IMR-90 (cell line): ENCODE measurements around the gene CDH16.

Source experiments
- RFX5 ChIP-seq: IDR thresholded peaks from 2 replicates; pipeline ENCODE4 v1.8.0; 2012; ENCODE audit warnings: low read depth, mild to moderate bottlenecking, low read length, moderate library complexity
- USF2 ChIP-seq: fragments of 150-350 bp; IDR thresholded peaks from 2 replicates; pipeline ENCODE4 v1.6.1; 2017; ENCODE audit warnings: mild to moderate bottlenecking, antibody characterized with exemption, low read length, low read depth
- TF ChIP-seq, protein P1 (sequence below): conservative IDR thresholded peaks from 2 replicates; pipeline ENCODE4 v1.5.1; 2012; ENCODE audit warnings: mild to moderate bottlenecking, low read depth, low read length, improper control_type of control experiment

DNA sequence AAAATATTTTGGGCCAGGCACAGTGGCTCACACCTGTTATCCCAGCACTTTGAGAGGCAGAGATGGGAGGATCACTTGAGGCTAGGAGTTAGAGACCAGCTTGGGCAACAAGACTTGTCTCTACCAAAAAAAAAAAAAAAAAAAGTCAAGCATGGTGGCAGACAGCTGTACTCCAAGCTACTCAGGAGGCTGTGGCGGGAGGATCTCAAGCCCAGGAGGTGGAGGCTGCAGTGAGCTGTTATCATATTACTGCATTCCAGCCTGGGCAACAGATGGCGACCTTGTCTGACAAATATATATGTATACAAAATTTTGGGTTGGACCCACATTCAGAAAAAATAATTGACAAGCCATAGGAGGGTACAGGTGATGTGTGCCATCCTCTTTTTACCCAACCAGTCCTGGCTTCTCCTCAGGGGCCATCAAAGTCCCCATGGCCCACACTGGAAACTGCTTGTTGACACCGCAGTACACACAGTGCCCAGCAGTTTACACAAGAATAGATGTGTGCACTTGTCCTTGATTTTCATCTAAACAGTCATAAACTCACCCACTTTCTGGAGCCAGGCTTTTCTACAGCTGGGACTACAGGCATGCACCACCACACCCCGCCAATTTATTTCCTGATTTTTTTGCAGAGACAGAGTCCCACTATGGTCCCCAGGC, 18.3 kb upstream of the CDH16 start:
- no peak for TF ChIP-seq RFX5
- TF ChIP-seq, protein P1, sequence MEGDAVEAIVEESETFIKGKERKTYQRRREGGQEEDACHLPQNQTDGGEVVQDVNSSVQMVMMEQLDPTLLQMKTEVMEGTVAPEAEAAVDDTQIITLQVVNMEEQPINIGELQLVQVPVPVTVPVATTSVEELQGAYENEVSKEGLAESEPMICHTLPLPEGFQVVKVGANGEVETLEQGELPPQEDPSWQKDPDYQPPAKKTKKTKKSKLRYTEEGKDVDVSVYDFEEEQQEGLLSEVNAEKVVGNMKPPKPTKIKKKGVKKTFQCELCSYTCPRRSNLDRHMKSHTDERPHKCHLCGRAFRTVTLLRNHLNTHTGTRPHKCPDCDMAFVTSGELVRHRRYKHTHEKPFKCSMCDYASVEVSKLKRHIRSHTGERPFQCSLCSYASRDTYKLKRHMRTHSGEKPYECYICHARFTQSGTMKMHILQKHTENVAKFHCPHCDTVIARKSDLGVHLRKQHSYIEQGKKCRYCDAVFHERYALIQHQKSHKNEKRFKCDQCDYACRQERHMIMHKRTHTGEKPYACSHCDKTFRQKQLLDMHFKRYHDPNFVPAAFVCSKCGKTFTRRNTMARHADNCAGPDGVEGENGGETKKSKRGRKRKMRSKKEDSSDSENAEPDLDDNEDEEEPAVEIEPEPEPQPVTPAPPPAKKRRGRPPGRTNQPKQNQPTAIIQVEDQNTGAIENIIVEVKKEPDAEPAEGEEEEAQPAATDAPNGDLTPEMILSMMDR: no peak
- TF ChIP-seq USF2: no peak
